GM18505 (cell line): Measurements from ENCODE around the gene KANSL1L.
A peak's percentile ranks its signal among the peaks of the same experiment; 100 is the strongest.
"Not testable (repeated sequence)": the region's sequence is repeated elsewhere in the genome, so short reads cannot be mapped to it uniquely, and the experiment has no call there.

Experiments used
- ATAC-seq: cut with Tn5 transposase; IDR thresholded peaks from one replicate; pipeline ENCODE4 v1.9.1; 2021; ENCODE audit not compliant: unreplicated experiment
- POLR2A ChIP-seq: IDR thresholded peaks from 4 replicates; pipeline ENCODE4 v1.6.1; 2011; ENCODE audit warnings: borderline replicate concordance; ENCODE audit not compliant: insufficient read depth, insufficient read length; ENCODE audit errors: extremely low read depth

Gene KANSL1L

DNA sequence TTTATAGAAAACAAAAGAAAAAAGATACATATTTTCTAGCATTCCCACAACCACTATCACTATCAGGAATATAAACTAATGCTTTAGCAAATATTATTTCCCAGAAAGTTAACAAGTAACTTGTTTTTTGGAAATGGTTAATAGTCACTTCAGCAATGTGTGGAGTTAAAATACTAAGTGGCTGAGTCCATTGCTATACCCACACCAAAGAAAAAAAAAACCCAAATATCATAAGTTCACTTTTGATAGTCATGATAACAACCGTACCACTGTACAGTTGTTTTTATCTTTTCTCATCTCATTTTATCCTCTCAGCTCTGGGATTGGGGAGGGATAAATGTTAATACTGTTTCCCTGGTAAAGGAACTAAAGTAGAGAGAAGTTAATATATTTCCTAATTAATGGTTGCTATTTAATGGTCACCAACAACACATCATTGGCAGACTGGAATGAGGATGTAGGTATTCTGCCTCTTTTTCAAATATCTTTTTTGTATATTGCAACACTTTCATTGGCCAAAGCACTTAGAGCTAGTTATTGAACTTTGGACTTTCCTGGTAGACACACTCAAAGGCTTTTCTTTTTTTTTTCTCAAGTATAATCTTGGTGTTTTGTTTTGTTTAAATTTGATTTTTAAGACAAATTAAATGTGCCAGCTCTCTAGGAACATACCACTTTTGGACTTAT is 18.4 kb upstream of the KANSL1L start:
- no peak for TF ChIP-seq POLR2A
- ATAC-seq, result no peak

GRCh38 chr2:210188755-210189154 is 17.5 kb upstream of the KANSL1L start:
- no peak for TF ChIP-seq POLR2A
- ATAC-seq, result no peak

DNA sequence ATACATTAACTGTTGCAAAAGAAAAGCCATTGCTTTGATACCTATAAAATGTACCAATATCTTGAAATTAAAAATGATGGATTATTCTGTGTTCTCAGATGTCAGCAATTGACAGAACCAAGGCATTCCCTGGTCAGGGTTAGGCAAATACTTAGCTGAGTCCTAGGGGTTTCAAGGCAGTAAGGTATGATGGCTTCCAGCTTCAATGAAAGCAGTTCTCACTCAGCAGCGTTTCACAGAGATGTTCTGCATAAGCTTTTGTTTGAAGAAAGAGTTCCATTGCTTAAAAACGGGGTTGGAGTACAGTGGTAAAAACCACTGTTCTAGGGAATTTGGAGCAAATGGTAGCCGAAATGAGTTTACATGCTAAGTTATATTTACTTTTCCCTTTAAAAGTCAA is 17.0 kb upstream of the KANSL1L start:
- no peak for ATAC-seq
- TF ChIP-seq POLR2A, result no peak

DNA sequence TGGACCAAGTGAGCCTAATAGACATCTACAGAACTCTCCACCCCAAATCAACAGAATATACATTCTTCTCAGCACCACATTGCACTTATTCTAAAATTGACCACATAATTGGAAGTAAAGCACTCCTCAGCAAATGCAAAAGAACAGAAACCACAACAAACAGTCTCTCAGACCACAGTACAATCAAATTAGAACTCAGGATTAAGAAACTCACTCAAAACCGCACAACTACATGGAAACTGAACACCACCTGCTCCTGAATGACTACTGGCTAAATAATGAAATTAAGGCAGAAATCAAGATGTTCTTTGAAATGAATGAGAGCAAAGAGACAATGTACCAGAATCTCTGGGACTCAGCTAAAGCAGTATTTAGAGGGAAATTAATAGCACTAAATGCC is 12.7 kb upstream of the KANSL1L start:
- not testable (repeated sequence) for ATAC-seq

- ATAC-seq, result not testable (repeated sequence)
Observed at GRCh38 chr2:210181606-210182088, 10.4 kb upstream of the KANSL1L start.

DNA sequence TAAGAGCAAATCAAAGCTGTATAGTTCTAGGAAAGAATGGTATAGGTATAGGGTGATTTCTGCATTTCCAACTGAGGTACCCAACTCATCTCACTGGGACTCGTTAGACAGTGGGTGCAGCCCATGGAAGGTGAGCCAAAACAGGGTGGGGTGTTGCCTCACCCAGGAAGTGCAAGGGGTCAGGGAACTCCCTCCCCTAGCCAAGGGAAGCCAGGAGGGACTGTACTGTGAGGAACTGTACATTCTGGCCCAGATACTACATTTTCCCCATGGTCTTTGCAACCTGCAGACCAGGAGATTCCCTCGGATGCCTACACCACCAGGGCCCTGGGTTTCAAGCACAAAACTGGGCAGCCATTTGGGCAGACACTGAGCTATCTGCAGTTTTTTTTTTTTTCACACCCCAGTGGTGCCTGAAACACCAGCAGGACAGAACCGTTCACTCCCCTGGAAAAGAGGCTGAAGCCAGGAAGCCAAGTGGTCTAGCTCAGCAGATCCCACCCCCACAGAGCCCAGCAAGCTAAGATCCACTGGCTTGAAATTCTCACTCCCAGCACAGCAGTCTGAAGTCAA is 9.9 kb upstream of the KANSL1L start:
- not testable (repeated sequence) for ATAC-seq

DNA sequence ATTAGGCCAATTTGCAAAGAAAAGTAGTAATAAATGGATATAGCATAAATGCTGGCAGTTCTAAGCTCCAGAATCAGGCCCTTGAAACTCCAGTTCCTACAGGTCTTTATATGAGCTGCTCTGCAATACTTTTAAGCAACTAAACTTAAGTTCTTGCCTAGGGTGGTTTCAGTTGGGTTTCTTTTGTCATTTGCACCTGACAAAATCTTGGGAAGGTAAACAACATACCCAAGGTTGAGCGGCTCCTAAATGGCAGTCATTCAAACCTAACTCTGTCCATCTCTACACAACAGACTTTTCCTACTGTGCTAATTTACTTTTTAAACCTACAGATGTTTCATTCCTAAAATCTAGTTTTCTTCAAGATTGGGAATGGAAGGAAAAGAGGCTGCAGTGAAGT is 9.3 kb upstream of the KANSL1L start:
- no peak for ATAC-seq
- TF ChIP-seq POLR2A, result no peak

DNA sequence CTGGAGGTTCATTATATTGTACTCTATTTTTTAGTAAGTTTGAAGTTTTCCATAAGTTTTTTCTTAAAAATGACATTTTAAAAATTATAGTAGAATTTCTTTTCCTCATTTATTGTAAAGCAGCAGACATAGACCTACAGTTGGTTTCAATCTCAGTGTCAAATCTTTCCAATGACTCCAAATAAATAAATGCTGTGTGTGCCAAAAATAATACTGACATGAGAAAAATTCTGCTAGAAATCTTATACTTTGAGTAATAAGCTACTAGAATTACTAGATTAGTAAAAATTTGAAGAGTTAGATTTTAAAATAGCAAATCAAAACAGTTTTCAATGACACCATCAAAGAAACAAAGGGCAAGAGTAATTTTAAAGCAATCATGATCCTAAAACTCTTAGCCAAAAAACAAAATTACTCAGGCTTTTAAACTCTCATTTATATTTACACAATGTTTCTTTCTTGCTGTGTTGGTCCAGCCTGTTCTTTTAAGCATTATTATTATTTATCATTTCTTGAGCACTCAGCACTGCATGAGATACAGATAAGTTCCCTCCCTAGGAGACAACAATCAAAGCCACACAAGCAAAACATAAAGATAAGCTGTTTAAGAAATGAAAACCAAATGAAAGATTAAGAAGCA is 8.3 kb upstream of the KANSL1L start:
- TF ChIP-seq POLR2A, result no peak
- no peak for ATAC-seq

DNA sequence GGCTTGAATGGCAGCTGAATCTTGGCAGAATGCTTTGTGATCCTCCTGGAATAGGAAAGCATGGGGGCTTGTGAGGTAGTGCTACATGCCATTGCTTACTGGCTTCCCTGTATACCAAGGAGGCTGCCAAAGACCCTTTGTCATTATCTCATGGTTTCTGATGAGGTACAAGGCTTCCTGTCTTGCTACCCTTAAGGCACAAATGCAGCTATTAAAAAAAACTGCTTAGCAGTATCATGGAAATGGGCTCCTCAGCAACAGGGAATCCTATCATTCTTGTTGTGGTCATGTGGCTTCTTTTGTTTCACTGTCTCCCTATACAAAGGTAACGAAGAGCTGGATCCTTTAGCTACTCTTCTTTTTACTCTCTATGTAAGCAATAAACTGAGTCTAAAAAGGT is 6.6 kb upstream of the KANSL1L start:
- TF ChIP-seq POLR2A, result no peak
- no peak for ATAC-seq

DNA sequence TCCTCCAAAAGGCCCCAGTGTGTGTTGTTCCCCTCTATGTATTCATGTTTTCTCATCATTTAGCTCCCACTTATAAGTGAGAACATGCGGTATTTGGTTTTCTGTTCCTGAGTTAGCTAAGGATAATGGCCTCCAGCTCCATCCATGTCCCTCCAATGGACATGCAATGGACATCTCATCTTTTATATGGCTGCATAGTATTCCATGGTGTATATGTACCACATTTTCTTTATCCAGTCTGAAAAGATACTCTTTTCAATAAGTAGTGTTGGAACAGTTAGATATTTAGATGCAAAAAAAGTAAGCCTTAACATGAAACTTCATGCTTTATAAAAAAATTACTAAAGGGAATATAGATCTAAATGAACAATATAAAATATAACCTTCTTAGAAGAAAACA is 5.9 kb upstream of the KANSL1L start:
- ATAC-seq, result not testable (repeated sequence)

DNA sequence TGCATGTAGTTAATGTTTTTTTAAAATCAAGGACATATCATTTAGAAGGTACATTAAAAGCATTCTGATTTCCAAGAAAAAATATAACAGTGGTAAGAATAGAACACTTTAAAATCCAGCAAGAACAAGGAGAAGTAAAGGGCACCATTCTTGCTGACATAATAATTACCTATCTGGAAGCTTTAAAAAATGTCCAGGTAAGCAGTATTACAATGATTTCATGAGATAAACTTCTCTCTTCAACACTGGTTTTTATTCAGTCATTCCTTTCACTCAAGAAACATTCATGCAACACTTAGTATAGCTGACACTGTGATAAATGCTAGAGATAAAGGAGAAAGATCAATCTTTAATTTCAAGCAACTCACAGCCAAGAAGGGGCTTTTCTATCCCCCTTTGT is 2.9 kb upstream of the KANSL1L start:
- no peak for ATAC-seq
- no peak for TF ChIP-seq POLR2A

GRCh38 chr2:210172219-210172575 is 988 bp upstream of the KANSL1L start:
- no peak for TF ChIP-seq POLR2A
- ATAC-seq, result no peak

GRCh38 chr2:210170446-210171303 is 534 bp downstream of the KANSL1L start:
- peak; percentile 68 for TF ChIP-seq POLR2A
- peak; percentile 69 for ATAC-seq

DNA sequence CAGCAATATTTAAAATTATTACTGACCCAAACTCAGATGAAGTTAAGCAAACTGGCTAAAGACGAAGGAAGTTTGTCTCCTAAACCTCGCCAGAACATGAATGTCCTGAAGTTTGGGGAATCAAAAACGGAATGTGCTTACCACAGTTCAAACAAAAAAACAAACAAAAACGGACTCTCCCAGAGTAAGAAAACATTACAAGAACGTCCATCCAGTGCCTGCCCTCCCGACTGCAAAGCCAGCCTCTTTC is 1.1 kb downstream of the KANSL1L start:
- TF ChIP-seq POLR2A, result no peak
- no peak for ATAC-seq
